ENCODE measurements around the gene RING1. TPM values are rescaled to one million over a fixed set of nuclear protein-coding genes. Genes with fewer than 3 reads are reported as not detected.

Gene RING1
- total RNA-seq, 2 experiments from 2014 or later: 31.8 to 40.0 TPM

- no peak for DNase-seq (ENCODE audit: low spot score)
- Histone ChIP-seq H3K27ac (ENCODE audit: low read depth, low read length, poor library complexity, severe bottlenecking) (no peak overlapping the region), H3K4me2 (ENCODE audit: low read length) (no peak overlapping the region), H2AFZ (ENCODE audit: low read length) (no peak overlapping the region), H3K9me2 (ENCODE audit: insufficient read depth, low read length) (no peaks in the 10 kb centered on the region), H3K36me3 (ENCODE audit: insufficient read depth, low read length) (peaks cover 8% of the 10 kb centered on the region; the same call in 1 of the 2 replicates), H3K4me3 (ENCODE audit: low read depth, low read length, poor library complexity, severe bottlenecking) (no peak overlapping the region), H3K4me1 (ENCODE audit: insufficient read depth, low read length, poor library complexity, severe bottlenecking) (peaks cover 17% of the 10 kb centered on the region), H3K79me2 (ENCODE audit: insufficient read depth, low read depth, low read length) (peaks cover 6% of the 10 kb centered on the region; the same call in 1 of the 2 replicates), H3K9me3 (ENCODE audit: low read length) (no peaks in the 10 kb centered on the region), H4K20me1 (ENCODE audit: insufficient read depth, low read length) (no peaks in the 10 kb centered on the region)
- TF ChIP-seq CTCF (conservative IDR thresholded peaks at IDR 0.05; ENCODE audit: low read length) (no peak), EZH2phosphoT487 (IDR thresholded peaks at IDR 0.05; ENCODE audit: borderline replicate concordance, low read depth, low read length) (no peak)
- ChIA-PET CTCF (ENCODE audit: unreplicated experiment) (no interaction called here), POLR2A (no interaction called here)
- intact Hi-C loops (cut with micrococcal nuclease; ENCODE audit: unreplicated experiment): no loop called here
- BruUV-seq (replicated peaks): no TSS peak
These were observed 4.5 kb downstream of the RING1 start for GRCh38 chr6:33212857-33213165.

- intact Hi-C loops (cut with micrococcal nuclease; ENCODE audit: unreplicated experiment): no loop called here
- CTCF ChIA-PET (ENCODE audit: unreplicated experiment): no interaction called here
- POLR2A ChIA-PET: no interaction called here
- DNase-seq (ENCODE audit: low spot score): no peak
- BruUV-seq (replicated peaks): no TSS peak
- peaks cover 6% of the 10 kb centered on the region; the same call in 1 of the 2 replicates for H3K79me2 ChIP-seq (ENCODE audit: insufficient read depth, low read depth, low read length)
- TF ChIP-seq CTCF (conservative IDR thresholded peaks at IDR 0.05; ENCODE audit: low read length) (no peak), EZH2phosphoT487 (IDR thresholded peaks at IDR 0.05; ENCODE audit: borderline replicate concordance, low read depth, low read length) (no peak)
- H3K4me1 ChIP-seq (ENCODE audit: insufficient read depth, low read length, poor library complexity, severe bottlenecking): peaks cover 17% of the 10 kb centered on the region
- H2AFZ ChIP-seq (ENCODE audit: low read length): no peak overlapping the region
- no peak overlapping the region for H3K4me3 ChIP-seq (ENCODE audit: low read depth, low read length, poor library complexity, severe bottlenecking)
- H3K9me2 ChIP-seq (ENCODE audit: insufficient read depth, low read length): no peaks in the 10 kb centered on the region
- no peak overlapping the region for H3K4me2 ChIP-seq (ENCODE audit: low read length)
- no peaks in the 10 kb centered on the region for H3K9me3 ChIP-seq (ENCODE audit: low read length)
- no peaks in the 10 kb centered on the region for H4K20me1 ChIP-seq (ENCODE audit: insufficient read depth, low read length)
- H3K27ac ChIP-seq (ENCODE audit: low read depth, low read length, poor library complexity, severe bottlenecking): no peak overlapping the region
- peaks cover 8% of the 10 kb centered on the region; the same call in 1 of the 2 replicates for H3K36me3 ChIP-seq (ENCODE audit: insufficient read depth, low read length)
These were observed 5.1 kb downstream of the RING1 start for GRCh38 chr6:33213166-33213988.

GRCh38 chr6:33213989-33214335, 5.7 kb downstream of the RING1 start:
- Histone ChIP-seq H3K36me3 (ENCODE audit: insufficient read depth, low read length) (peaks cover 8% of the 10 kb centered on the region; the same call in 1 of the 2 replicates), H3K27ac (ENCODE audit: low read depth, low read length, poor library complexity, severe bottlenecking) (no peak overlapping the region), H3K9me2 (ENCODE audit: insufficient read depth, low read length) (no peaks in the 10 kb centered on the region), H2AFZ (ENCODE audit: low read length) (no peak overlapping the region), H3K4me3 (ENCODE audit: low read depth, low read length, poor library complexity, severe bottlenecking) (no peak overlapping the region), H3K4me2 (ENCODE audit: low read length) (no peak overlapping the region), H3K79me2 (ENCODE audit: insufficient read depth, low read depth, low read length) (peaks cover 5% of the 10 kb centered on the region; the same call in 1 of the 2 replicates), H4K20me1 (ENCODE audit: insufficient read depth, low read length) (no peaks in the 10 kb centered on the region), H3K4me1 (ENCODE audit: insufficient read depth, low read length, poor library complexity, severe bottlenecking) (peaks cover 14% of the 10 kb centered on the region), H3K9me3 (ENCODE audit: low read length) (no peaks in the 10 kb centered on the region)
- intact Hi-C loops (cut with micrococcal nuclease; ENCODE audit: unreplicated experiment): no loop called here
- TF ChIP-seq CTCF (conservative IDR thresholded peaks at IDR 0.05; ENCODE audit: low read length) (no peak), EZH2phosphoT487 (IDR thresholded peaks at IDR 0.05; ENCODE audit: borderline replicate concordance, low read depth, low read length) (no peak)
- ChIA-PET CTCF (ENCODE audit: unreplicated experiment) (no interaction called here), POLR2A (no interaction called here)
- DNase-seq (ENCODE audit: low spot score): no peak
- BruUV-seq (replicated peaks): no TSS peak
